Mammary epithelial cell (primary cell): ENCODE data around the gene RAD51AP2.

ENCODE experiments used
- CTCF ChIP-seq, 2 donors: IDR thresholded peaks in 1 of 2; conservative IDR thresholded peaks in 1 of 2; 2 replicates each; pipeline ENCODE4 v1.5.1; 2011 to 2012; ENCODE audit warnings: inconsistent platforms in 2 of 2, low read length in 2 of 2, mild to moderate bottlenecking in 2 of 2, control low read depth in 1 of 2, low read depth in 1 of 2; ENCODE audit not compliant: insufficient read depth in 1 of 2; ENCODE audit errors: extremely low read depth in 1 of 2
- EZH2 ChIP-seq: IDR thresholded peaks from 2 replicates; pipeline ENCODE4 v1.6.1; 2012; ENCODE audit warnings: low read length, inconsistent platforms, borderline replicate concordance

- TF ChIP-seq EZH2 (no peak), CTCF (conservative IDR thresholded peaks at IDR 0.05 in 1 of 2, IDR thresholded peaks at IDR 0.05 in 1 of 2; ENCODE audit: extremely low read depth in 1 of 2, insufficient read depth in 1 of 2, low read depth in 1 of 2, low read length in 2 of 2) (no peak)
Measured at GRCh38 chr2:17483496-17483895, 34.7 kb downstream of the RAD51AP2 start.
